Tibial artery (tissue), 4 donors: Measurements from ENCODE around the gene STARD9.

Experiments used
- DNase-seq, 2 donors: peaks; one replicate each; pipeline ENCODE4 v3.0.0-alpha.2; 2019
- H3K27ac ChIP-seq, 2 donors: fragments of 200-600 bp; sonication (generic) in 1 of 2; 1 replicate in 1 of 2; 2 replicates in 1 of 2; pipeline ENCODE4 v1.5.1; 2018 to 2019; ENCODE audit warnings: mild to moderate bottlenecking in 1 of 2
- H3K27me3 ChIP-seq, 2 donors: fragments of 200-600 bp; sonication (generic) in 1 of 2; one replicate each; pipeline versions ENCODE4 v1.5.1 to v1.6.0; 2016 to 2019
- H3K36me3 ChIP-seq, 3 donors: fragments of 200-600 bp; sonication (generic) in 2 of 3; one replicate each; pipeline ENCODE4 v1.5.1; 2016 to 2019; ENCODE audit warnings: mild to moderate bottlenecking in 2 of 3
- H3K4me1 ChIP-seq, 4 donors: fragments of 200-600 bp; sonication (generic) in 2 of 4; 1 replicate in 3 of 4; 2 replicates in 1 of 4; pipeline ENCODE4 v1.5.1; 2016 to 2019
- H3K4me3 ChIP-seq, 2 donors: fragments of 200-600 bp; sonication (generic) in 1 of 2; 1 replicate in 1 of 2; 2 replicates in 1 of 2; pipeline ENCODE4 v1.5.1; 2018 to 2019; ENCODE audit warnings: mild to moderate bottlenecking in 2 of 2
- H3K9me3 ChIP-seq, 3 donors: fragments of 200-600 bp; sonication (generic) in 1 of 3; one replicate each; pipeline ENCODE4 v1.5.1; 2016 to 2019
- intact Hi-C: fragments of 100-400 bp; cut with DNase I; formaldehyde crosslinking; loops from one replicate; pipeline ENCODE4 v1.15.0; 2023; ENCODE audit warnings: low total_unique reads
- TF ChIP-seq, protein P1 (sequence below), 2 experiments: fragments of 200-600 bp in 1 of 2; fragments of 450-650 bp in 1 of 2; IDR thresholded peaks; one replicate each; pipeline ENCODE4 v1.5.1; 2017 to 2019; ENCODE audit warnings: antibody characterized with exemption in 2 of 2, mild to moderate bottlenecking in 1 of 2, moderate library complexity in 1 of 2

STARD9 gene

DNA sequence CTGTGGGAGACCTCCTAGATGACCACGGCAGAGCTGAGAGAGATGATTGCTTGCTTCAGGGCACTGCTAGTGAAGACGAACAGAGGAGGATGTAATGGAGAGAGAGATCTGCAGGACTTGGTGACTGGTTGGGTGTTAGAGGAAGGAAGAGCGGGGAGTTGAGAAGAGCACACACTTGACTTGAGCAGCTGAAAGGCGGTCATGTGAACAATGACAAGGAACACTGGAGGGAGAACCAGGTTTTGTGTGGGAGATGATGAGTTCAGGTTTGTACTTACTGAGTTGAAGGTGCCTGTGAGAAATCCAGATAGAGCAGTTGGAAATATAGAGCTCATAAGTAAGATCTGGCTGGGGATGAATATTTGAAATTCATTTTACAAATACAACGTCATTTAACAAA is 121.2 kb downstream of the STARD9 start:
- Histone ChIP-seq H3K4me1 (peaks cover 0 to 6% (median 0%) of the 10 kb centered on the region in 4 donors), H3K27me3 (no peaks in the 10 kb centered on the region), H3K36me3 (peaks cover 43 to 89% (median 63%) of the 10 kb centered on the region in 3 donors), H3K9me3 (no peaks in the 10 kb centered on the region), H3K4me3 (no peak overlapping the region), H3K27ac (no peak overlapping the region)
- TF ChIP-seq, protein P1, sequence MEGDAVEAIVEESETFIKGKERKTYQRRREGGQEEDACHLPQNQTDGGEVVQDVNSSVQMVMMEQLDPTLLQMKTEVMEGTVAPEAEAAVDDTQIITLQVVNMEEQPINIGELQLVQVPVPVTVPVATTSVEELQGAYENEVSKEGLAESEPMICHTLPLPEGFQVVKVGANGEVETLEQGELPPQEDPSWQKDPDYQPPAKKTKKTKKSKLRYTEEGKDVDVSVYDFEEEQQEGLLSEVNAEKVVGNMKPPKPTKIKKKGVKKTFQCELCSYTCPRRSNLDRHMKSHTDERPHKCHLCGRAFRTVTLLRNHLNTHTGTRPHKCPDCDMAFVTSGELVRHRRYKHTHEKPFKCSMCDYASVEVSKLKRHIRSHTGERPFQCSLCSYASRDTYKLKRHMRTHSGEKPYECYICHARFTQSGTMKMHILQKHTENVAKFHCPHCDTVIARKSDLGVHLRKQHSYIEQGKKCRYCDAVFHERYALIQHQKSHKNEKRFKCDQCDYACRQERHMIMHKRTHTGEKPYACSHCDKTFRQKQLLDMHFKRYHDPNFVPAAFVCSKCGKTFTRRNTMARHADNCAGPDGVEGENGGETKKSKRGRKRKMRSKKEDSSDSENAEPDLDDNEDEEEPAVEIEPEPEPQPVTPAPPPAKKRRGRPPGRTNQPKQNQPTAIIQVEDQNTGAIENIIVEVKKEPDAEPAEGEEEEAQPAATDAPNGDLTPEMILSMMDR (IDR thresholded peaks at IDR 0.05) = no peak
- intact Hi-C loops = no loop called here
- no peak for DNase-seq

DNA sequence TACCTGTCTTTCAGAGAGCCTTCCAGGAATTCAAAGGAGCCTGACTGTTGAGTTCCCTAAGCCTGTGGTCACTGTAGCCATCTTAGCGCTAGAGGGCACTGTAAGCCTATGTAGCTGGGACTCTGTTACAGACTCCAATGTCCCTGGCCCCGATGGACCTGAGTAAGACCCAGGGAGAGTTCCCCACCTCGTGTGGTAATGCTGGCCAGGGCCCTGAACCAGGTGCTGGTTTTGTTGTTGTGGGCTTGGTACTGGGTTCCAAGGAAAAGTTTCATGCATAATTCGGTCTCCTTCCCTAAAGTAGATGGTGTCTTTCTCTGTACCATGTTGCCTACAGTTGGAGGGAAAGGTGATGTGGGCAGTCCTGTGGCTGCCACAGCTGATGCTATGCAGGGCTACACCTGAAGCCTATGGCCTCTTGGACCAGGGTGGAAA is 129.1 kb downstream of the STARD9 start:
- H3K9me3 ChIP-seq = no peaks in the 10 kb centered on the region
- DNase-seq = peak in 1 of 2 donors; percentile 68
- no peak overlapping the region for H3K27ac ChIP-seq
- H3K4me3 ChIP-seq = no peak overlapping the region
- H3K27me3 ChIP-seq = no peaks in the 10 kb centered on the region
- TF ChIP-seq, protein P1 (IDR thresholded peaks at IDR 0.05) = peak; percentile 76 to 82
- H3K4me1 ChIP-seq = peaks cover 0 to 19% (median 4%) of the 10 kb centered on the region in 4 donors
- intact Hi-C loops = no loop called here
- H3K36me3 ChIP-seq = peaks cover 22 to 37% (median 25%) of the 10 kb centered on the region in 3 donors

DNA sequence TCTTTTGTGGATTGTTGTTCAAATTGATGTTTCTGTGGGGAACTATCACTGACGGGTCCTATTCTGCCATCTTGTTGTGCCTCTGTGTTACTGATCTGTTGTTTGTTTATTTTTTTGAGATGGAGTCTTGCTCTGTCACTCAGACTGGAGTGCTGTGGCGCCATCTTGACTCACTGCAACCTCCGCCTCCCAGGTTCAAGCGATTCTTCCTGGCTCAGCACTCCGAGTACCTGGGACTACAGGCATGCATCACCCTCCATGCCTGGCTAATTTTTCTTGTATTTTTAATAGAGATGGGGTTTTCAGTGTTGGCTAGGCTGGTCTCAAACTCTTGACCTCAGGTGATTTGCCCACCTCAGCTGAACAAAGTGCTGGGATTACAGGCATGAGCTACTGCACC is 129.9 kb downstream of the STARD9 start:
- Histone ChIP-seq H3K4me1 (peaks cover 0 to 19% (median 4%) of the 10 kb centered on the region in 4 donors), H3K9me3 (no peaks in the 10 kb centered on the region), H3K27ac (no peak overlapping the region), H3K27me3 (no peaks in the 10 kb centered on the region), H3K36me3 (peaks cover 13 to 29% (median 22%) of the 10 kb centered on the region in 3 donors), H3K4me3 (no peak overlapping the region)
- intact Hi-C loops = loop anchor here (5.0 kb wide), 1 partner anchor 217 kb away; the partner anchor contains the start of gene TTBK2
- TF ChIP-seq, protein P1 (IDR thresholded peaks at IDR 0.05) = no peak
- no peak for DNase-seq

DNA sequence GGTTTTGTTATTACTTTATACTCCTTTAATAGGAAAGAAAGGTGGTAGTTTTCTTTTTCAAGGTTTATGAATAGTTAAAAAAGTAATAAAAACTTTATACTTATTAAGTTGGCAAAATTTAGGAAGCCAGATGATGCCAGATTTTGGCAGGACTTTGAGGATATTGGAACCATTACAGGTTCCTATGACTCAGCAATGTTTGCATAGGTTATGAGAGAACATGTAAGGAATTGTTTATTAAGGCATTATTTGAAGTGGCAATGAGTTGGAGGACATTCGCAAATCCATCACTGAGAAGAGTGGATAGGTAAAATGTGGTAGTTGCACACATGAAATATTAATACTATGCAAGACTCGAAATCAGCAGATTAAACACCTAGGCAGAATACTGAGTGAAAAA is 131.7 kb downstream of the STARD9 start:
- no peak overlapping the region for H3K4me3 ChIP-seq
- H3K36me3 ChIP-seq = peaks cover 7 to 25% (median 12%) of the 10 kb centered on the region in 3 donors
- H3K9me3 ChIP-seq = no peaks in the 10 kb centered on the region
- intact Hi-C loops = loop anchor here (5.0 kb wide), 1 partner anchor 215 kb away; the partner anchor contains the start of gene TTBK2
- TF ChIP-seq, protein P1 (IDR thresholded peaks at IDR 0.05) = no peak
- no peaks in the 10 kb centered on the region for H3K27me3 ChIP-seq
- peaks cover 0 to 19% (median 4%) of the 10 kb centered on the region in 4 donors for H3K4me1 ChIP-seq
- DNase-seq = no peak
- H3K27ac ChIP-seq = peak overlapping the region in 1 of 2 donors; percentile 21

GRCh38 chr15:42707873-42708544 is 132.6 kb downstream of the STARD9 start:
- H3K27ac ChIP-seq = peak overlapping the region in 1 of 2 donors; percentile 5
- intact Hi-C loops = loop anchor here (5.0 kb wide), 1 partner anchor 214 kb away; the partner anchor contains the start of gene TTBK2

More at GRCh38 chr15:42707873-42708544, 132.6 kb downstream of the STARD9 start:
- H3K9me3 ChIP-seq = no peaks in the 10 kb centered on the region
- H3K4me3 ChIP-seq = no peak overlapping the region
- TF ChIP-seq, protein P1 (IDR thresholded peaks at IDR 0.05) = no peak
- no peak for DNase-seq
- peaks cover 0 to 19% (median 4%) of the 10 kb centered on the region in 4 donors for H3K4me1 ChIP-seq
- no peaks in the 10 kb centered on the region for H3K27me3 ChIP-seq
- H3K36me3 ChIP-seq = peaks cover 4 to 17% (median 5%) of the 10 kb centered on the region in 3 donors
